ENCODE results near the gene WWC1. TPM values are rescaled to one million over a fixed set of nuclear protein-coding genes. Genes with fewer than 3 reads are reported as not detected.

Gene WWC1
- total RNA-seq, 1 experiment from 2014 or later: 29.4 TPM

GRCh38 chr5:168304349-168304748, 12.9 kb downstream of the WWC1 start:
- DNase-seq (ENCODE audit: low read depth, low spot score) (no peak), ATAC-seq (no peak)
- H3K4me3 ChIP-seq (ENCODE audit: low read depth in 2 of 2, low read length in 2 of 2): no peak overlapping the region
- intact Hi-C loops (cut with micrococcal nuclease; ENCODE audit: unreplicated experiment): no loop called here
- H3K27me3 ChIP-seq (ENCODE audit: control insufficient read depth, insufficient read depth, low read length): no peaks in the 10 kb centered on the region
- no peak overlapping the region for H3K27ac ChIP-seq (ENCODE audit: low read length)
- BruUV-seq (replicated peaks): no TSS peak
- no peak for TF ChIP-seq POLR2AphosphoS5 (IDR thresholded peaks at IDR 0.05; ENCODE audit: low read depth, low read length)
- no peak for TF ChIP-seq CTCF (IDR thresholded peaks at IDR 0.05)
- no peak for TF ChIP-seq SIN3A (IDR thresholded peaks at IDR 0.05; ENCODE audit: borderline replicate concordance, insufficient read depth, low read depth, low read length)
- TF ChIP-seq TCF7L2 (IDR thresholded peaks at IDR 0.05; ENCODE audit: low read depth, low read length): no peak
- no peak for TF ChIP-seq REST (IDR thresholded peaks at IDR 0.05; ENCODE audit: insufficient read depth in 1 of 2, low read depth in 2 of 2, low read length in 1 of 2)
- H3K9me3 ChIP-seq (ENCODE audit: control insufficient read depth, insufficient read depth, low read depth, low read length): no peaks in the 10 kb centered on the region
- peaks cover 17% of the 10 kb centered on the region for H3K4me1 ChIP-seq (ENCODE audit: control insufficient read depth, insufficient read depth, low read length)
- ChIA-PET POLR2A (no interaction called here), CTCF (no interaction called here)
- in situ Hi-C loops (cut with HindIII; ENCODE audit: low pct_unique_long_range_greater_than_20kb, low sequenced_read_pairs): no loop called here
- no peaks in the 10 kb centered on the region for H3K36me3 ChIP-seq (ENCODE audit: control insufficient read depth, insufficient read depth, low read length)

- DNase-seq (ENCODE audit: low read depth, low spot score): no peak
- intact Hi-C loops (cut with micrococcal nuclease; ENCODE audit: unreplicated experiment) (no loop called here), in situ Hi-C loops (cut with HindIII; ENCODE audit: low pct_unique_long_range_greater_than_20kb, low sequenced_read_pairs) (no loop called here)
- H3K27ac ChIP-seq (ENCODE audit: low read length): no peak overlapping the region
- H3K4me1 ChIP-seq (ENCODE audit: control insufficient read depth, insufficient read depth, low read length): peaks cover 15% of the 10 kb centered on the region
- H3K4me3 ChIP-seq (ENCODE audit: low read depth in 2 of 2, low read length in 2 of 2): no peak overlapping the region
- no peaks in the 10 kb centered on the region for H3K9me3 ChIP-seq (ENCODE audit: control insufficient read depth, insufficient read depth, low read depth, low read length)
- no TSS peak for BruUV-seq (replicated peaks)
- ATAC-seq: no peak
- CTCF ChIA-PET: interaction anchor here (0.7 kb wide), 1 partner anchor 31 kb away, joined by 5 read pairs; no protein-coding TSS in a partner anchor
- no peaks in the 10 kb centered on the region for H3K36me3 ChIP-seq (ENCODE audit: control insufficient read depth, insufficient read depth, low read length)
- TF ChIP-seq REST (IDR thresholded peaks at IDR 0.05; ENCODE audit: insufficient read depth in 1 of 2, low read depth in 2 of 2, low read length in 1 of 2) (no peak), POLR2AphosphoS5 (IDR thresholded peaks at IDR 0.05; ENCODE audit: low read depth, low read length) (no peak), CTCF (IDR thresholded peaks at IDR 0.05) (no peak), SIN3A (IDR thresholded peaks at IDR 0.05; ENCODE audit: borderline replicate concordance, insufficient read depth, low read depth, low read length) (no peak)
- POLR2A ChIA-PET: interaction anchor here (0.7 kb wide), 1 partner anchor 210 kb away, joined by 4 read pairs; no protein-coding TSS in a partner anchor
- no peaks in the 10 kb centered on the region for H3K27me3 ChIP-seq (ENCODE audit: control insufficient read depth, insufficient read depth, low read length)
Measured at GRCh38 chr5:168305281-168305680, 13.8 kb downstream of the WWC1 start.

Data from Panc1 (cell line).